SH-SY5Y (cell line): ENCODE results near the gene OGFOD3.

ENCODE experiments used
- GATA2 ChIP-seq: IDR thresholded peaks from 2 replicates; pipeline ENCODE4 v1.6.1; 2011; ENCODE audit warnings: mild to moderate bottlenecking, low read depth, low read length
- GATA3 ChIP-seq: IDR thresholded peaks from 2 replicates; pipeline ENCODE4 v1.6.1; 2011; ENCODE audit warnings: low read depth, mild to moderate bottlenecking, low read length, moderate library complexity

GRCh38 chr17:82358465-82359350 lies 59.7 kb downstream of the OGFOD3 start, which contains the start of gene TEX19:
- no peak for TF ChIP-seq GATA2
- no peak for TF ChIP-seq GATA3
